ENCODE results near the gene CD163.
A peak's percentile ranks its signal among the peaks of the same experiment; 100 is the strongest.
"Not testable (repeated sequence)": the region's sequence is repeated elsewhere in the genome, so short reads cannot be mapped to it uniquely, and the experiment has no call there.

CD163 gene

DNA sequence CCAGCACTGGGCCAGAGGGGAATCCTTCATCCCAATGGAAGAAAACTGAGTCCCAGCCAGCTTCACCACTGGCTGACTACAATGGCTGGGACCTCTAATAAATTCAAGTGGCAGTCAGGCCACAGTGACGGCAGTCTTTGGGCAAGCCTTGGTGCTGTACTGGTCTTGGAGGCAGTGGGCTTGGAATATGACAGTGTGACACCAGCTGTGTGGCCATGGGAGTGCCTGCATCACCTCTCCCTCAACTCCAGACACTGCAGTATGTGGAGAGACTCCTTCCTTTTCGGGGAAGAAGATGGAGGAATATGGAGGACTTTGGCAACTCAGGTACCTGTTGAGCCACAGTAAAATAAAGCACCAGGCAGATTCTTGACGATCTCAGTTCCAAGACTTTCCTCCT is 43.6 kb downstream of the CD163 start:
- no peaks in the 10 kb centered on the region for H3K9me3 ChIP-seq (ENCODE audit: control insufficient read depth, low read length)
- DNase-seq = no peak
- H3K27ac ChIP-seq (ENCODE audit: insufficient read depth, low read length, poor library complexity, severe bottlenecking) = no peak overlapping the region

DNA sequence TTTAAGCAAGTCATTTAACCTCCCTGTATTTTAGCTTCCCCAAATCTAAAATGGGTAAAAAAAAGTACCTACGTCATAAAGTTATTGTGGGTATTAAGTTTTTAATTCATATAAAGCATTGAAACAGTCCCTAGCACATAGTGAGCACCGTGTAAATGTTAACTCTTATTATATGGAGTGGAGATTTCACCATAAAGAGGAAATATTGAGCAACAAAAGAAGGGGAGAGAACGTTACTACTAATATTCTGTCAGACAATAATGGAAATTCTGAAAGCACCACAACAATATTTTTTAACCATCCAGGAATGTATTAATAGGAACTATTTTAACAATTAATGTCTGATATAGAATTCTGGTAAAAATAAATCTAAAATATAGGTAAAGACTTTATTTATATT is 51.8 kb downstream of the CD163 start:
- no peaks in the 10 kb centered on the region for H3K36me3 ChIP-seq (ENCODE audit: control insufficient read depth, insufficient read depth, low read length)
- no peak for DNase-seq
- no peaks in the 10 kb centered on the region for H3K27me3 ChIP-seq (replicated peaks; ENCODE audit: control insufficient read depth, insufficient read depth, low read length, poor library complexity, severe bottlenecking)
- no peak overlapping the region for H3K4me3 ChIP-seq (ENCODE audit: insufficient read depth, low read depth, low read length, poor library complexity, severe bottlenecking)
- no peaks in the 10 kb centered on the region for H3K9me3 ChIP-seq (ENCODE audit: control insufficient read depth, low read length)
- no peaks in the 10 kb centered on the region for H3K4me1 ChIP-seq (ENCODE audit: control insufficient read depth, insufficient read depth, low read length, poor library complexity, severe bottlenecking)
- H3K27ac ChIP-seq (ENCODE audit: insufficient read depth, low read length, poor library complexity, severe bottlenecking) = no peak overlapping the region

More for the DNA sequence above, 43.6 kb downstream of the CD163 start:
- Histone ChIP-seq H3K36me3 (ENCODE audit: control insufficient read depth, insufficient read depth, low read length) (no peaks in the 10 kb centered on the region), H3K27me3 (replicated peaks; ENCODE audit: control insufficient read depth, insufficient read depth, low read length, poor library complexity, severe bottlenecking) (no peaks in the 10 kb centered on the region), H3K4me3 (ENCODE audit: insufficient read depth, low read depth, low read length, poor library complexity, severe bottlenecking) (no peak overlapping the region), H3K4me1 (ENCODE audit: control insufficient read depth, insufficient read depth, low read length, poor library complexity, severe bottlenecking) (no peaks in the 10 kb centered on the region)

DNA sequence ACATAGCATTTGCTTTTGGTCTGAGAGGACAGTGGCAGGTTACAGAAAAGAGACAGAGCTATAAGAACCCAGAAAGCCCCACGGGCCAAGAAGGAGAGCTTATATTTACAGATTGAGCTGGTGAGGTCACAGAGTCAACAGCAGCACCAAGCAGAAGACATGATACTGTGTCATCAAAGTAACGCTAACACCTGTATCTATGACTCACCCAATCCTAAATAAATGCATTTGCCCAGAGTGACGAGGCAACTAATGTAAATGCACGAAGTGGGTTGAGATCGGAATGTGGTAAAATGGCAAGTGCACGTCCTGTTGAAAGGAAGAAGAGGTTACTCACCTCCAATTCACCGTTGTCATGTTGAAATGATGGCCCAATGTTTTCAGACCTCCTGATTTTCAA is 52.9 kb downstream of the CD163 start:
- no peak overlapping the region for H3K27ac ChIP-seq (ENCODE audit: insufficient read depth, low read length, poor library complexity, severe bottlenecking)
- no peaks in the 10 kb centered on the region for H3K36me3 ChIP-seq (ENCODE audit: control insufficient read depth, insufficient read depth, low read length)
- no peak overlapping the region for H3K4me3 ChIP-seq (ENCODE audit: insufficient read depth, low read depth, low read length, poor library complexity, severe bottlenecking)
- H3K4me1 ChIP-seq (ENCODE audit: control insufficient read depth, insufficient read depth, low read length, poor library complexity, severe bottlenecking) = no peaks in the 10 kb centered on the region
- H3K27me3 ChIP-seq (replicated peaks; ENCODE audit: control insufficient read depth, insufficient read depth, low read length, poor library complexity, severe bottlenecking) = no peaks in the 10 kb centered on the region
- no peaks in the 10 kb centered on the region for H3K9me3 ChIP-seq (ENCODE audit: control insufficient read depth, low read length)
- no peak for DNase-seq

DNA sequence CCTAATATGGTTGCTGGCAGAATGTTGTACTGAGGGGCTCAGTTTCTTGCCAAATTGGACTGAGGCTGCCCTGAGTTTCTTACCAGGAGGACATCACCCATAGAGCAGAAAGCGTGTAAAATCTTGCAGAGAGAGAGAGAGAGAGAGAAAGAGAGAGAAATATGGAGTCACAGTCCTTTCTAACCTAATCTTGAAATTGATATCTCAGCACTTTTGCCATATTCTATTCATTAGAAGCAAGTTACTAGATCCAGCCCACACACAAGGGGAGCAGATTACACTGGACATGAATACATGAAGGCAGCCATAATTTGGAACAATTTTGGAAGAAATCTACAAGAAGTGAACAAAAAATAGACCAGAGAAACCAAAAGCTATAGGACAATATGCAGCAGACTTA is 55.5 kb downstream of the CD163 start:
- Histone ChIP-seq H3K4me1 (ENCODE audit: control insufficient read depth, insufficient read depth, low read length, poor library complexity, severe bottlenecking) (no peaks in the 10 kb centered on the region), H3K27me3 (replicated peaks; ENCODE audit: control insufficient read depth, insufficient read depth, low read length, poor library complexity, severe bottlenecking) (no peaks in the 10 kb centered on the region), H3K27ac (ENCODE audit: insufficient read depth, low read length, poor library complexity, severe bottlenecking) (no peak overlapping the region), H3K9me3 (ENCODE audit: control insufficient read depth, low read length) (no peaks in the 10 kb centered on the region), H3K36me3 (ENCODE audit: control insufficient read depth, insufficient read depth, low read length) (no peaks in the 10 kb centered on the region), H3K4me3 (ENCODE audit: insufficient read depth, low read depth, low read length, poor library complexity, severe bottlenecking) (no peak overlapping the region)
- no peak for DNase-seq

DNA sequence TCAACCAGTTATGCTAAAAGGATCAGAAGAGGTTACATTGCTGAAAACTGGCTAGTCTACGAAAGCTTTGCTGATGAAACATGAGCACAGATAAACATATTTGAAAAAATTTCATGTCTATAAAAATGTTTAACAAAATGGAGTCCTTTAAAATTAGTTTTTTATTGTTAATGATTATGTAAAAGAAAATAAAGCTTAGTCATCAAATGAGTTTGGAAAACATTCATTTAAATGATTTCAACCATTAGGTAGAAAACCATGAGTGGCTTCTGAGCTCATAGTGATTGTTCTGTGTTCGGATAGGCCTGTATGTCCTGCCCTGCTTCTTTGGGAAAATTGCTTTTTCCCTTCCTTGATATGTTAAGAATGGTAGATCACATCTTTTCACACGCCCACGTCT is 59.0 kb downstream of the CD163 start:
- H3K4me3 ChIP-seq (ENCODE audit: insufficient read depth, low read depth, low read length, poor library complexity, severe bottlenecking) = no peak overlapping the region
- no peaks in the 10 kb centered on the region for H3K27me3 ChIP-seq (replicated peaks; ENCODE audit: control insufficient read depth, insufficient read depth, low read length, poor library complexity, severe bottlenecking)
- H3K9me3 ChIP-seq (ENCODE audit: control insufficient read depth, low read length) = no peaks in the 10 kb centered on the region
- no peaks in the 10 kb centered on the region for H3K36me3 ChIP-seq (ENCODE audit: control insufficient read depth, insufficient read depth, low read length)
- H3K4me1 ChIP-seq (ENCODE audit: control insufficient read depth, insufficient read depth, low read length, poor library complexity, severe bottlenecking) = no peaks in the 10 kb centered on the region
- DNase-seq = no peak
- no peak overlapping the region for H3K27ac ChIP-seq (ENCODE audit: insufficient read depth, low read length, poor library complexity, severe bottlenecking)

- Histone ChIP-seq H3K27me3 (replicated peaks; ENCODE audit: control insufficient read depth, insufficient read depth, low read length, poor library complexity, severe bottlenecking) (no peaks in the 10 kb centered on the region), H3K27ac (ENCODE audit: insufficient read depth, low read length, poor library complexity, severe bottlenecking) (no peak within 1 kb of the TSS), H3K4me3 (ENCODE audit: insufficient read depth, low read depth, low read length, poor library complexity, severe bottlenecking) (no peak within 1 kb of the TSS), H3K9me3 (ENCODE audit: control insufficient read depth, low read length) (no peaks in the 10 kb centered on the region), H3K36me3 (ENCODE audit: control insufficient read depth, insufficient read depth, low read length) (no peaks in the 10 kb centered on the region), H3K4me1 (ENCODE audit: control insufficient read depth, insufficient read depth, low read length, poor library complexity, severe bottlenecking) (no peaks in the 10 kb centered on the region)
- no peak for DNase-seq
Measured at GRCh38 chr12:7444076-7444475, 59.5 kb downstream of the CD163 start, which contains the start of gene CD163L1. CD163L1 (minus strand) TSS chr12:7444153; CDS start chr12:7444127, 26 bp downstream.

GRCh38 chr12:7441216-7441615 is 62.4 kb downstream of the CD163 start:
- H3K27me3 ChIP-seq (replicated peaks; ENCODE audit: control insufficient read depth, insufficient read depth, low read length, poor library complexity, severe bottlenecking) = no peaks in the 10 kb centered on the region
- no peak for DNase-seq

DNA sequence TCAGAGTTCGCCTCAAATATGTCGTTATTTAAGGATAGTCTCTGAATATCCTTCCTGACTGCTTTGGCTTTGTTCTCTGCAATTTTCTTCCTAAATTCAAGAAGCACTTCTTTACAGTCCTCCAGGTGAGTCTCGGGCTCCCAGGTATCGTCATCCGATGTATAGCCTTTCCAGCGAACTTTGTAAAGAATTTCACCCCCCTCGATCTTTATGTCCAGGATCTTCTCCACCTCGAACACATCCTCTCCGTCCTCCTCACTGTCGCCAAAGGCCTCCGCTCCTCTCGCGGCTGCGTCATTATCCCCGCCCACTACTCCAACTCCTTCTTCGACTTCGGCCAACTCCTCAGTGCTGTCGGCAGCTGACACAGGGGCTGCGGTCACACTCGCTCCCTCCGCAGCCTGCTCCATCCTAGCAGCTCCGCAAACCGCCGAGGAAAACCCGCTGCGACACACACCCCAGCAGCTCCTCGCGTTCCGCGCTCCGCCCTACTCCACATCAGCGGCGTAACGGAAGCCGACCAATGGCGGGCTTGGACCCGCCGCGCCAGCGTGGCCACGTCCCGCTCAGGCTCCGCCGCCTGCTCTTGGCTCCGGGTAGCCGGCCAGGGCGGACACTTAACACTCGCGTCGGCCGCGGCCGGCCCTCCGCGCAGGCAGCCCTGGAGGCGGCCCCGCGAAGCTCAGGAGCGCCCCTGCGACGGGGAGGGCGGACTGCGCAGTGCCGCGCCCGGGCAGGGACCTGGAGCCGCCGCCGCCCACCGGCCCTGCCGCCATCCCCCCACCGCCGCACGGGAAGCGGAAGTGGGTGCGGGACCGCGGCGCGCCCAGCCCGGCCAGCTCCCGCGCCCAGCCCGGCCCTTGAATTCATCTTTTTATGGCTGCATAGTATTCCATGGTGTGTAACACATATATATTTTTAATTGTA is 63.7 kb downstream of the CD163 start:
- Histone ChIP-seq H3K27me3 (replicated peaks; ENCODE audit: control insufficient read depth, insufficient read depth, low read length, poor library complexity, severe bottlenecking) (no peaks in the 10 kb centered on the region), H3K9me3 (ENCODE audit: control insufficient read depth, low read length) (no peaks in the 10 kb centered on the region), H3K4me3 (ENCODE audit: insufficient read depth, low read depth, low read length, poor library complexity, severe bottlenecking) (no peak overlapping the region), H3K4me1 (ENCODE audit: control insufficient read depth, insufficient read depth, low read length, poor library complexity, severe bottlenecking) (no peaks in the 10 kb centered on the region), H3K36me3 (ENCODE audit: control insufficient read depth, insufficient read depth, low read length) (no peaks in the 10 kb centered on the region), H3K27ac (ENCODE audit: insufficient read depth, low read length, poor library complexity, severe bottlenecking) (no peak overlapping the region)
- DNase-seq = peak in 2 of 3 donors; percentile 1 to 2

More at GRCh38 chr12:7441216-7441615, 62.4 kb downstream of the CD163 start:
- Histone ChIP-seq H3K9me3 (ENCODE audit: control insufficient read depth, low read length) (no peaks in the 10 kb centered on the region), H3K27ac (ENCODE audit: insufficient read depth, low read length, poor library complexity, severe bottlenecking) (no peak overlapping the region), H3K4me3 (ENCODE audit: insufficient read depth, low read depth, low read length, poor library complexity, severe bottlenecking) (no peak overlapping the region), H3K4me1 (ENCODE audit: control insufficient read depth, insufficient read depth, low read length, poor library complexity, severe bottlenecking) (no peaks in the 10 kb centered on the region), H3K36me3 (ENCODE audit: control insufficient read depth, insufficient read depth, low read length) (no peaks in the 10 kb centered on the region)

DNA sequence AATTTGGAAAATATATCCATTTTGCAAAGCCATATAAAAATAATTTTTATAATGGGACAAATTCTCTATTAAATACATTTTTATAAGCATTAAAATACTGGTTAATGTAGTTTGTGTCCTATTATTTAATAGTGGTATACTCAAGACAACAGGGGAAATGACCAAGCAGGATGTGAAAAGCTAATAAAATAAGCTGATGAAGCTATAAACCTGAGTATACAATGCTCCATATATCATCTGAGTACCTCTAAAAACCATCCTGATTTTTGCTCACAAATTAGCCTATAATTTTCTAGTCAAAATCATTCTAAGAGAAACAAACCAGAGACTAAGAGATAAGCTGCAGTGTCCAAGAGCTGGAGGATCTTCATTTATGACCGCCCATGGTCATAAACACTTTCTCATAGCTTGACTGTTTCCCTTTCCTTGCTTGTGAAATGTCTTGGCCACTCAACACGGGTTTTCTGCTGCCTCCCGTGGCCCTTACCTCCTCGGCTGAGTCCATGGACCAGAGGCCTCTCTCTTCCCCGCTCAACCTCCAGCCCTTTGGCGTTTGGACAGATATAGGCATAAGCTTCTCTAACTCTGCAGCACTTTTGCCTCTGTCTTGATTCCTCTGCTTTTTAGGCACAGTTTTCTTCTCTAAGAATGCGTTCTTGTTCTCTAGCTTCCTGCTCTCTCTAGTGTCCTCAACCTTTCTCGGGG is 65.1 kb downstream of the CD163 start:
- DNase-seq; H3K36me3 ChIP-seq (ENCODE audit: control insufficient read depth, insufficient read depth, low read length); H3K27me3 ChIP-seq (replicated peaks; ENCODE audit: control insufficient read depth, insufficient read depth, low read length, poor library complexity, severe bottlenecking); H3K27ac ChIP-seq (ENCODE audit: insufficient read depth, low read length, poor library complexity, severe bottlenecking); H3K4me3 ChIP-seq (ENCODE audit: insufficient read depth, low read depth, low read length, poor library complexity, severe bottlenecking); H3K4me1 ChIP-seq (ENCODE audit: control insufficient read depth, insufficient read depth, low read length, poor library complexity, severe bottlenecking); H3K9me3 ChIP-seq (ENCODE audit: control insufficient read depth, low read length): not testable (repeated sequence)

GRCh38 chr12:7437494-7437893 is 66.1 kb downstream of the CD163 start:
- not testable (repeated sequence) for H3K36me3 ChIP-seq (ENCODE audit: control insufficient read depth, insufficient read depth, low read length); DNase-seq; H3K4me1 ChIP-seq (ENCODE audit: control insufficient read depth, insufficient read depth, low read length, poor library complexity, severe bottlenecking); H3K27me3 ChIP-seq (replicated peaks; ENCODE audit: control insufficient read depth, insufficient read depth, low read length, poor library complexity, severe bottlenecking); H3K27ac ChIP-seq (ENCODE audit: insufficient read depth, low read length, poor library complexity, severe bottlenecking); H3K9me3 ChIP-seq (ENCODE audit: control insufficient read depth, low read length); H3K4me3 ChIP-seq (ENCODE audit: insufficient read depth, low read depth, low read length, poor library complexity, severe bottlenecking)
